ENCODE results near the gene IL36RN.

IL36RN gene

GRCh38 chr2:113102133-113102532 lies 43.1 kb downstream of the IL36RN start:
- DNase-seq (ENCODE audit: low spot score), result no peak

GRCh38 chr2:113103277-113103676 lies 44.3 kb downstream of the IL36RN start:
- no peak for DNase-seq (ENCODE audit: low spot score)

- no peak for DNase-seq (ENCODE audit: low spot score)
These were observed 45.1 kb downstream of the IL36RN start for GRCh38 chr2:113104054-113104611.

- DNase-seq (ENCODE audit: low spot score), result peak; percentile 50
These were observed 46.2 kb downstream of the IL36RN start for GRCh38 chr2:113105047-113105785.

- DNase-seq (ENCODE audit: low spot score), result no peak
These were observed 52.1 kb downstream of the IL36RN start for GRCh38 chr2:113111121-113111520.

GRCh38 chr2:113111823-113112287 lies 52.9 kb downstream of the IL36RN start:
- DNase-seq (ENCODE audit: low spot score), result no peak

- no peak for DNase-seq (ENCODE audit: low spot score)
These were observed 53.4 kb downstream of the IL36RN start for GRCh38 chr2:113112441-113112840.

GRCh38 chr2:113112871-113113270 lies 53.9 kb downstream of the IL36RN start:
- no peak for DNase-seq (ENCODE audit: low spot score)

GRCh38 chr2:113113807-113114206 lies 54.8 kb downstream of the IL36RN start:
- DNase-seq (ENCODE audit: low spot score), result no peak
